ENCODE results near the gene FBXO34. TPM values are rescaled to one million over a fixed set of nuclear protein-coding genes. Genes with fewer than 3 reads are reported as not detected.

Gene FBXO34
- total RNA-seq, 1 donor from 2014 or later: 32.4 TPM

DNA sequence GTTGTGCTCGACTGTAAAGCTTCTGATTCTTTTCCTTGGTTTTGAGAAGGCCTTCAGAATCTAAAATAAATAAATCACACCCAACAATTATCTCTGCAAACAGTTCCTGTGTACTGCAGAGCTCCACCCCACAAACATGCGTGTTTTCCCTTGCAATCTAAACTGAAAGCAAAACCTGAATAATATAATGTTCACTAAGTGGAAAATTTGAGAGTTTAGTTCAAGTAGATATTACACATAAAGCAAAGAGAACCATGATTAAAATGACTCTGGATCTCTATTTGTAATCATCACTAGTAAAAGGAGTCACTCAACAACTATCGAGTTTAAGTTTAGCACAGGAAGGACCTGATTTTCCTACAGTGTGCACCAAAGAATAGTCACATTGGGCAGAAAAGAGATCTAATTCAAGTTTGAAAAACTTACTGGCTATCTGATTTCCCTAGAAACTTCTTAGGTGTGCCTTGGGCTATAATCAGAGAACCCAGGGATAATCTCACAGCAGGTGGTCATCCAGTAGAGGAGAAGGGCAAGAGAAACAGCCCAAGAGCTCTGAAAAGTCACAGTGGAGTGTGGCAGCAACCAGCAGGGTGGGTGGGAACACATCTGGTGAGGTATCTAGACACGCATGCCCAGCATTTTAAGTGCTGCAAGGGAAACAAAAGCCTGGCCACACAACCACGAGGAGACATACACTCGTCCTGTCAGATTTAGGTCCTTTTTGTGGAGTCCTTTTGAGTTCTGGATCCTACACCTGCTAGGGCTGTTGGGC lies 115.0 kb downstream of the FBXO34 start:
- Mint-ChIP-seq H3K36me3 (ENCODE audit: insufficient read depth) (peaks cover 13% of the 10 kb centered on the region), H3K27me3 (no peaks in the 10 kb centered on the region), H3K27ac (peak overlapping the region; percentile 54), H3K9me3 (ENCODE audit: low read depth) (no peaks in the 10 kb centered on the region), H3K4me1 (ENCODE audit: low read depth) (peaks cover 3% of the 10 kb centered on the region), H3K4me3 (ENCODE audit: low read depth) (no peak overlapping the region)
- DNase-seq (ENCODE audit: low spot score, unreplicated experiment): no peak
- TF ChIP-seq, protein P1, sequence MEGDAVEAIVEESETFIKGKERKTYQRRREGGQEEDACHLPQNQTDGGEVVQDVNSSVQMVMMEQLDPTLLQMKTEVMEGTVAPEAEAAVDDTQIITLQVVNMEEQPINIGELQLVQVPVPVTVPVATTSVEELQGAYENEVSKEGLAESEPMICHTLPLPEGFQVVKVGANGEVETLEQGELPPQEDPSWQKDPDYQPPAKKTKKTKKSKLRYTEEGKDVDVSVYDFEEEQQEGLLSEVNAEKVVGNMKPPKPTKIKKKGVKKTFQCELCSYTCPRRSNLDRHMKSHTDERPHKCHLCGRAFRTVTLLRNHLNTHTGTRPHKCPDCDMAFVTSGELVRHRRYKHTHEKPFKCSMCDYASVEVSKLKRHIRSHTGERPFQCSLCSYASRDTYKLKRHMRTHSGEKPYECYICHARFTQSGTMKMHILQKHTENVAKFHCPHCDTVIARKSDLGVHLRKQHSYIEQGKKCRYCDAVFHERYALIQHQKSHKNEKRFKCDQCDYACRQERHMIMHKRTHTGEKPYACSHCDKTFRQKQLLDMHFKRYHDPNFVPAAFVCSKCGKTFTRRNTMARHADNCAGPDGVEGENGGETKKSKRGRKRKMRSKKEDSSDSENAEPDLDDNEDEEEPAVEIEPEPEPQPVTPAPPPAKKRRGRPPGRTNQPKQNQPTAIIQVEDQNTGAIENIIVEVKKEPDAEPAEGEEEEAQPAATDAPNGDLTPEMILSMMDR (IDR thresholded peaks at IDR 0.05; ENCODE audit: unreplicated experiment): no peak

DNA sequence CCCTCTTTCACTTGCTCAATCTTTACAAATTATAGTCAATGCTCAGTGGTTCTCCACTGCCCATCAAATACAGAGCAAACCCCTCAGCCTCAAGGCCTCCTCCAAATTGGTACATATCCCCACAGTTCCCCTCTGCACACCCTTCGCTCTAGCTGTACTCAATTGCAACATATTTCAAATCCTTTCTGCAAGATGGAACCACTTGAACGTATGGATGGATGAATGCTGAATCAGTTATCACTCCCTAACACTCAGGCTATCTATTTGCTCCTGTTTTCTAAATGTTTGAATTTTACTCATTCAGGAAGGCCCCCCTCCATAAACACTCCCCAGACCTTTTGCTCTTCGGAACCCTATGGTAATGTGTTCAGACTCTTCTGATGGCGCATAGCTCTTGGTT lies 115.9 kb downstream of the FBXO34 start:
- no peaks in the 10 kb centered on the region for H3K27me3 Mint-ChIP-seq
- TF ChIP-seq, protein P1 (IDR thresholded peaks at IDR 0.05; ENCODE audit: unreplicated experiment): no peak
- H3K4me3 Mint-ChIP-seq (ENCODE audit: low read depth): no peak overlapping the region
- no peak overlapping the region for H3K27ac Mint-ChIP-seq
- no peaks in the 10 kb centered on the region for H3K9me3 Mint-ChIP-seq (ENCODE audit: low read depth)
- peaks cover 3% of the 10 kb centered on the region for H3K4me1 Mint-ChIP-seq (ENCODE audit: low read depth)
- peaks cover 9% of the 10 kb centered on the region for H3K36me3 Mint-ChIP-seq (ENCODE audit: insufficient read depth)
- DNase-seq (ENCODE audit: low spot score, unreplicated experiment): no peak

DNA sequence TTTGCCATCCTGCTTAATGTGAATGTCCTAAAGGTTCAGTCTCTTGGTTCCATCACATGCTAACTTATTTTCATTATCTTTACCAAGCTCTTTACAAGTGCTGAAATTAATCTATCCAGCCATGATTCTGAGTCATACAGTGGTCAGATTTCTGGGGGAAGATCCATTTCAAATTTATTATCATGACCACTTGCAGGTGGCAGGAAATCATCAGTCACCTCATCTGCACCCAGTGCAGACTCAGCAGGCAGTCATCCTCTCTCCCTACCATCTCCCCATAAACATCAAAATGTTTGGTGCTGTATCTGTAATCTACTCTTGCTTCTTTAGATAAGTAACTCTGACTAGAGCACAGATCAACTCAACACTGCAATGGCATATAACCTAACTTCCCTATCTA lies 116.9 kb downstream of the FBXO34 start:
- DNase-seq (ENCODE audit: low spot score, unreplicated experiment): no peak
- TF ChIP-seq, protein P1 (IDR thresholded peaks at IDR 0.05; ENCODE audit: unreplicated experiment): no peak
- no peak overlapping the region for H3K27ac Mint-ChIP-seq
- no peaks in the 10 kb centered on the region for H3K9me3 Mint-ChIP-seq (ENCODE audit: low read depth)
- peaks cover 9% of the 10 kb centered on the region for H3K36me3 Mint-ChIP-seq (ENCODE audit: insufficient read depth)
- no peaks in the 10 kb centered on the region for H3K27me3 Mint-ChIP-seq
- H3K4me3 Mint-ChIP-seq (ENCODE audit: low read depth): no peak overlapping the region
- peaks cover 3% of the 10 kb centered on the region for H3K4me1 Mint-ChIP-seq (ENCODE audit: low read depth)

DNA sequence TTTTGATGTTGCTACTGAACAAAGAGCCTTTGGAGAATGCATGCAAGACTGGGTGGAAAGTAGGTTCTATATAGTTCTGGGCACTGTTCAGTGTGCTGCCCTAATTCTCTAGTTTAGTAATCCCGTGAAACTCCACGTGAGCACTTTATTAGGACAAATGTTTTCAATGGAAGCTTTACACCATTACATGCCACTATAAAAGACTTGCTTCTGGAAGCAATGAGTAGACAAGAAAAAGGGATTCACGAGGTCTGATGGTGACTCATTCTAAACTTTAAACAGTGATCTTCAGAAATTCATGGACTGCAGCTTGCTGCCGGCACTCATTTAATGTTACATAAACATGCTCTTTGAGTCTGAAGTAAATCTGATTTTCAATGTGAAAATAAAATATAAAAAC lies 118.1 kb downstream of the FBXO34 start:
- TF ChIP-seq, protein P1 (IDR thresholded peaks at IDR 0.05; ENCODE audit: unreplicated experiment): no peak
- H3K9me3 Mint-ChIP-seq (ENCODE audit: low read depth): no peaks in the 10 kb centered on the region
- no peaks in the 10 kb centered on the region for H3K27me3 Mint-ChIP-seq
- peaks cover 3% of the 10 kb centered on the region for H3K4me1 Mint-ChIP-seq (ENCODE audit: low read depth)
- DNase-seq (ENCODE audit: low spot score, unreplicated experiment): no peak
- H3K27ac Mint-ChIP-seq: no peak overlapping the region
- H3K4me3 Mint-ChIP-seq (ENCODE audit: low read depth): no peak overlapping the region
- peaks cover 9% of the 10 kb centered on the region for H3K36me3 Mint-ChIP-seq (ENCODE audit: insufficient read depth)

DNA sequence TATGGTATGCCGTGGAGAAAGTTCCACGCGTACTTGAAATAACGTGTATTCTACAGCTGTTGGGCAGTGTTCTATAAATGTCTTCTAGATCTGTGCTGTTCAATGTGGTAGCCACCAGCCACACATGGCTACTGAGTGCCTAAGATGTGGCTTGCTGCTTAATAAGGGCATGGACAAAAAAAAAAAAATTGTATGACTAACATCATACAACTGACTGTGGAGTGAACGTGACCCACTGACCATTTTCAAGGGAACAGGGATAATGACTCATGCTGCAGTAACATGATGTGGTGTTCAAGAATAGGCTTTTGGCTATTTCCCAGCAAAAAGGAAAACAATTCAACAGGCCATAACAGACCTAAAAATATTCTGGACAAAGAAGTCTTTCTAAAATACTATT lies 127.5 kb downstream of the FBXO34 start:
- Mint-ChIP-seq H3K4me1 (ENCODE audit: low read depth) (no peaks in the 10 kb centered on the region), H3K27ac (no peak overlapping the region)

More for the DNA sequence above, 127.5 kb downstream of the FBXO34 start:
- TF ChIP-seq, protein P1 (IDR thresholded peaks at IDR 0.05; ENCODE audit: unreplicated experiment): no peak
- H3K36me3 Mint-ChIP-seq (ENCODE audit: insufficient read depth): peaks cover 4% of the 10 kb centered on the region
- no peak overlapping the region for H3K4me3 Mint-ChIP-seq (ENCODE audit: low read depth)
- H3K9me3 Mint-ChIP-seq (ENCODE audit: low read depth): no peaks in the 10 kb centered on the region
- no peaks in the 10 kb centered on the region for H3K27me3 Mint-ChIP-seq
- DNase-seq (ENCODE audit: low spot score, unreplicated experiment): no peak
